Activated CD8-positive, alpha-beta memory T cell treated with anti-CD3 and anti-CD28 coated beads, Interleukin-2, amount 50 U/mL, for 4 hours (primary cell): ENCODE results near the gene REPIN1.

Source experiments
- DNase-seq: peaks from one replicate; pipeline ENCODE4 v3.0.0-alpha.2; 2020

REPIN1 gene

DNA sequence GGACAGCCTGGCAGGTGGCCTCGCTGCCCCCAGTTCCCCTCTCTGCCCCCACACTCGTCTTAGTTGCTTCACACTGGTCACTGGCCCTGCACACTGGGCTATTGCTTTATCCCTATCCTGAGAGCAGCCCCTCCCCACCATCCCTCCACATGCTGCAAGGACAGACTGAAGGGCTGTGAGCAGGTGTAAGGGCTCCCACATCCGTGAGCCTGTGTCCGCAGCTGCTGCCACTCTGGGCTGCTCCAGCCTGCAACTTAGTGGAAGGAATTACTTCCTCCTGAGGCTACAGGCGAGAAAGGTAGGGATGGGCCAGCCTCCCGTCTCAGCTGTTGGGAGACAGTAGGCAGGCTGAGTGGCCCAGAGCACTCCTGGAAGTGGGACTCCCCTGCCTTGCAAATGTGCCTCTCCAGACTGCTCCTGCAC is 31.0 kb upstream of the REPIN1 start:
- DNase-seq, result no peak

GRCh38 chr7:150338166-150338829 is 30.3 kb upstream of the REPIN1 start:
- DNase-seq, result no peak

DNA sequence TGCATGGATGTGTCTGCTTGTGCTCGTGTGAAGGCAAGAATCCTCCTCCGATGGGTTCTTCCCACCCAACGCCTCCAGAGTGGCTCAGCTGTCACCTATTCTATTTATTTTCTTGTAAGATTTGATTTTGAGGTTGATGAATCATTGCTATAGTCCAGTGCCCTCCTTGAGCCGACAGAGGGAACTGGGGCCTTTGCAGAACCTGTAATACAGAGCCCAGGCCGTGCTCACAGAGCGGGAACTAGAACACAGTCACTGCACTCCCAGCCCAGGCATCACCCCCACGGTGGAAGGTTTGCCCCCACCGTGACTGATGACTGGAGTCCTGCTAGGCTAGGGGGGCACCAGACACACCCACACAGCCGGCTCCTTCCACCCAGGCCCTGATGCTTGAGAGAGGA is 29.2 kb upstream of the REPIN1 start:
- no peak for DNase-seq

DNA sequence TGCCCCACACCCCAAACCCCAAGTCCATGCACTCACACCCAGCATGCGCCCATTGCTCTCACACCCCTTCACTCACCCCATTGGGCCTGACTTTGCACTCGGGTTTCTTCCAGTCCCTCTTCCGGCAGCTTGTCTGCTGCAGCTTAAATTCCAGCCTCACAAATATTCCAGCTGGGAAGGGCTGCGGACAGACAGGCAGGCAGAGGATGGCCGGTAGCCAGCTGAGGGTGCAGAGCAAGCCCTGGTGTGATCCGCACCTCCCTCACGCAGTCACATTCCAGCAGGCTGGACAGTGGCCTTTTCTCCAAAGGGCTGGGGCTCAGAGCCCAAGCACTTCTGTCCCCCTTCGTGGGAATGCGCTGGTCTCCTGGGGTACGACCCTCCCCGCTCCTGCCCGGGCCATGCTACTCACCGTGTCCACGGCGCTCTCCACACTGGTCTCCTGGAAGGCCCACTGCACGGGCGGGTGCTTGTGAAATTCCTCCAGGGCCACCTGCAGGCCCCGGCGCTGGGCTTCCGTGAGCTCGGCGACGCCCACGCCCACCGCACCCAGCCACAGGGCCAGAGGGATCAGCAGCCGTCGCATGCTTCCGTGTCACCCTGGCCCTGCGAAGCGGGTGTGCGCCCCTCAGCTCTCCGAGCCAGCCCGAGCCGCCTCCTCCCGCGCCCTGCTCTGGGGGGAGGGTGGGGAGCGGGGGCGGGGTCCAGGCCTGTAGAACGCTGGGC is 28.4 kb upstream of the REPIN1 start:
- no peak for DNase-seq

DNA sequence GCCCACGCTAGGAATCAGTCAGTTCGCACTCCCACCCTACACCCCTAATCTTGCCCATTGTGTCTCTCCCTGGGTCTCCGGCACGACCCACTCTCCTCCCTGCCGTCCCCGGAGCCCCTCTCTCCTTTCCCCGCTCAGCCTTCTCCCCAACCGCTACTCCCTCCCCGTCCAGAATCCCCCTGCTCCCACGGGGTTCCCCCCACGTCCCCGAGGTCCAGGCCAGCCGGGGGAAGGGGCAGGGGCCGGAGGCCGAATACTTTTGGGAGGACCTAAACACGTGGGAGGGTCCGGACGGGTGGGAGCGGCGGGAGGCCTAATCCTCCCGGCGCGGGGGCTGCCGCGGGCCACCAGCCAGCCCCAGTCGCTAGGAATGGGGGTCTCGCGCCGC is 27.8 kb upstream of the REPIN1 start:
- DNase-seq, result no peak

GRCh38 chr7:150341263-150342120 is 27.1 kb upstream of the REPIN1 start, which contains the start of gene RARRES2:
RARRES2 (minus strand) TSS chr7:150341629; CDS start chr7:150340609, 1,020 bp downstream.
- no peak for DNase-seq

DNA sequence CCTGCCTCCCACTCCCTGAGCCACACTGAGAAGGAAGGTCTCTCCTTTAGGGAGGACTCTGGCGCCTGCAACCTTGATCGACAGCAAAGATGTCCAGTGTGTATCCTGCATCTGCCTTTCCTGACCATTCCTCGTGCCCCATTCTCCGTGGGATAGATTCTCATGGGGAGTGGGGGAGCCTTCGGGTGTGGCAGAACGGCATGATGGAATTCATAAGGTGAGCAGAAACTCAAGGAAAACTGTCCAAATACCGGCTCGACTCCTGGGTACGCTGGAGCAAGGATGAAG is 26.6 kb upstream of the REPIN1 start:
- DNase-seq, result no peak

GRCh38 chr7:150343225-150343624 is 25.4 kb upstream of the REPIN1 start:
- DNase-seq, result no peak

DNA sequence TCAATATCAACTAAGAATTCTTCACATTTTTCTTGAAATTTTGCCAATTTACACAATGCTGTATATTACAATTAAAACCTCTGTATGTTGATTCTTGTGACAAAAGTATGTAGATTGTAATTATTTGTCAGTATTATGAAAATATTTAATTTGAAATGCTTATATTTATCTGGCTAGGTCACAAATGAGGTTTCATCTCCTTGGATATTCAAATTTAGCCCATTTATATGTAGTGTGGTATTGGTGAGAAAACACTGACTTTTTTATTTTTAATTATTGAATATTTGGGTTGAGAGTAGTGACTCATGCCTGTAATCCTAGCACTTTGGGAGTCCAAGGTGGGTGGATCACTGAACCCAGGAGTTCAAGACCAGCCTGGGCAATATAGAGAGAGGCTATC is 24.3 kb upstream of the REPIN1 start:
- no peak for DNase-seq

DNA sequence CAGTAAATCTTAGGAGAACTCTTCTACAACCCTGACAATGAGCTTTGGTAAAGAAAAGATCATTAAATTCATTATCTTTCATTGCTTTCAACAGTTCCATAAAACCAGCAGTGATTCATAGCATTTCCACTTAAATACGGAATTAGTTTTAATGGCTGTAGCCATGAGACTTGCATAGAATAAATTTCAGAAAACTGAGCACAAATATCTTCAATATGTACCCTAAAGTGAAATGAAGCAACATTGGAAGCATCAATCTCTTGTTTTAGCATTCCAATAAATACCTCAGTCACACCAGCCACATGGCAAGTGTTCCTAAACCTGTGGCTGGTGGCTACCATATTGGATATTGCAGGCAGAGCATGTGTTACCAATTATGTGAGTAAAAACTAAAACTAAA is 23.6 kb upstream of the REPIN1 start:
- DNase-seq, result no peak

GRCh38 chr7:150346922-150347321 is 21.7 kb upstream of the REPIN1 start:
- no peak for DNase-seq

DNA sequence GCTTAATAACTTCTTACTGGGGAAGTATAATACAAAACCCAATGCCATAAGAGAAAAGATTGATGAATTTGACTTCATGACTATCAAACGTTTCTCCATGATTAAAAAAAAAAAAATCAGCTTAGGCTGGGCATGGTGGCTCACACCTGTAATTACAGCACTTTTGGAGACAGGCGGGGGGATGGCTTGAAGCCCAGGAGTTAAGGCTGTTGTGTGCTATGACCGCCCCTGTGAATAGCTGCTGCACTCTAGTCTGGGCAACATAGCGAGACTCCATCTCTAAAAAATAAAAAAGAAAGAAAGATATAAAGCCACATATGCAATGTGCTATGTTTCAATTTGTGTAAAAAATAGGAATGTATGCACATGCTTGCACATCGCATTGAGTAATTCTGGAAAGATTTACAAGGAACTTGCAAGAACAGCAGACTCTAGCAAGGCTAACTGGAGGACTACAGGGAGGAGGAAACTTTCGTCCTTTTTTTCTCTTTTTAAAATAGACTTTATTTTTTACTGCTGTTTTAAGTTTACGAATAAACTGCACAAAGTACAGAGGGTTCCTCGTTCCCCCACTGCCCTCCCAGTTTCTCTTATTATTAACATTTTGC is 16.9 kb upstream of the REPIN1 start:
- no peak for DNase-seq

- DNase-seq, result no peak
Observed at GRCh38 chr7:150355666-150356059, 13.0 kb upstream of the REPIN1 start.

GRCh38 chr7:150356265-150356897 is 12.2 kb upstream of the REPIN1 start:
- DNase-seq, result no peak

DNA sequence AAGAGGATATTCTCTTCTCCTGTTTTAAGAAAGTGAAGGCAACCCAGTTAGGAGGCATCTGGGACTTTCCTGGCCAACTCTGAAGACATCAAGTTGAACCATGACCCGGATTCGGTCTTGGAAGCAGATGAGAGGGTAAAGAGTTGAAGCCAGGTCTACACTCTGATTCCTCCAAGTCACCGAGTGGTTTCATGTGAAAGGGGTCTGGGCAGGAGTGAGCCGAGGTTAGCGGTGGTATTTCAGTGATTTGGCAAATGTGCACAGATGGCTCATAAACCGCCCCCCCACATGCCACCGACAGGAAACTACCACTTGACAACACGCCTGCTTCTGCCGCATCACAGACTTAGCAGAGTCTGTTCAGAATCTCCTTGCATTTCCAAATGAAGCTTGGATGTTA is 11.4 kb upstream of the REPIN1 start:
- peak; percentile 79 for DNase-seq

DNA sequence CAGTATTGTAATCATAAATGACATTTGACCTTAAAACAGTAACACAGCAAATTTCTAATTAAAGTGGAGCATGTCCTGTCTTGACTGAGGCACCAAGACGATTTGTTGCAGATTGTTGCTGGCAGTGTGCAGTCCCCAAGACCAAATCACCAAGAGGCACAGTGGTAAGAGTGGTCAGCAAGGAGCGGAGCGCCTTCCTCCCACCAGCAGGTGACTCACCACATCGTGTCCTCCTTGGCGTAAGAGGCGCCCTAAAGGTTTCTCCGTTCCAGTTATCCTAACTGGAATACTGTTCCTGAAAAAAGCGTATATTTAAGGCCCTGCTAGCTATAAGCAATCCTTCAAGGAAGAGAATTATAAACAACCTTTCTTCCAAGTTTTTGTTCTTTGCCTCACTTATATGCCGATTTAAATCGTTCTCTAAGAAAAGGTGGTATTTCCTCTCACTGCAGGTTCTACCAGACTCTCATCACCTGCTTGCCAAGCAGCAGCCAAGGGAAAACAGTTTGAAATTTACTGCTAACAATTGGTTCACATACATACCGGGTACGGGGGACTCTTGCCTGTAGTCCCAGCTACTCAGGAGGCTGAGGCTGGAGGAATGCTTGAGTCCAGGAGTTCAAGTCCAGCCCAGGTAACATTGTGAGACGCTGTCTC is 10.7 kb upstream of the REPIN1 start:
- no peak for DNase-seq

DNA sequence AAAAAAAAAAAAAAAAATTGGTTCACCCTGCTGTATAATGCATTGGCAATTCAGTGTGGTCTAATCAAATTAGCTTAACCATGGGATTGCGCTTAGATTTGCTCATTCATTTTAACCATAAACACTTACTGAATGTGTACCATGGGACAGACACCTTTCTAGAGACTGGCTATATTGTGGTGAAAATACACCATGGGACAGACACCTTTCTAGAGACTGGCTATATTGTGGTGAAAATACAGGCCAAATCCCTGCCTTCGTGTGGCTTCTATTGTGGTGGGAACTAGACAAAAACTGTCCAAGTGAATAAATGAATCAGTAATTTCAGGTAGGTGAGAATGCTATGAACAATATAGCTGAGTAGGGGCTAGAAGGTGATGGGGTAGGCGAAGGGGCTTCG is 10.2 kb upstream of the REPIN1 start:
- DNase-seq, result no peak

DNA sequence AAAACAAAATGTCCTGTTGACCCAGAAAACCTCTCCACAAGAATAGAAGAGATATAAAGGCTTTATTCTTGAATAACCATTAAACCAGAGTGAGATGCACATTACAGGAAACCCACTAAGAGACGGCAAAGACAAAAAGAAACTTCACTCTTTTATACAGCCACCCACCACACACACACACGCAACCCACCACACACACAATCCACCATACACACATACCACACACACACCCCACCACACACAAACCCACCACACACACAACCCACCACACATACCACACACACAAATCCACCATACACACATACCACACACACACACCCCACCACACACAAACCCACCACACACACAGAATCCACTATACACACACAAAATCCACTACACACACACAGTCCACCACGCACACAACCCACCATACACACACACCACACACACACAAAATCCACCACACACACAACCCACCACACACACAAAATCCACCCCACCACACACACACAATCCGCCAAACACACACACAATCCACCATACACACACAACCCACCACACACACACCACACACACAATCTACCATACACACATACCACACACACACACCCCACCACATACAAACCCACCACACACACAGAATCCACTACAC is 9.5 kb upstream of the REPIN1 start:
- DNase-seq, result no peak

GRCh38 chr7:150359622-150360362 is 8.8 kb upstream of the REPIN1 start:
- DNase-seq, result no peak

DNA sequence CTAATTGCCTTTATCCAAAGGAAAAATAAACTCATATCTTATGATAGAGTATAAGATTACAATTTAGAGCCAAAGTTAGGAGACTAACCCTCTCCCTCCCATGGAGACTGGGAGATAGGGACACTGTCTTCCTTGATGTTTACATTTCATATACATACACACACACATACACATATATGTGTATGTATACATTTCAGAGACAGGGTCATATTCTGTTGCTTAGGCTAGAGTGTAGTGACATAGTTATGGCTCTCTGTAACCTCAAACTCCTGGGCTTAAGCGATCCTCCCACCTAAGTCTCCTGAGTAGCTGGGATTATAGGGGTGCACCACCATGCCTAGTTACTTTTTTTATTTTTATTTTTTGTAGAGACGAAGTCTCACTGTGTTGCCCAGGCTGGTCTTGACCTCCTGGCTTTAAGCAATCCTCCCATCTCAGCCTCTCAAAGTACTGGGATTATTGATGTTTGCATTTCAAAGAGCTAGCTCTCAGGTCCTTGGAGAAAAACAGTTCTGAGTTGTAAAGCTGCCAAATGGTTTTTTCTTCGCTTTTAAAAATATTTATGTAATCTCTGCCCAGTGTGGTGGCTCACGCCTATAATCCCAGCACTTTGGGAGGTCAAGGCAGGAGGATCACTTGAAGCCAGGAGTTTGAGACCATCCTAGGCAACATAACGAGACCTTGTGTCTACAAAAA is 8.1 kb upstream of the REPIN1 start:
- DNase-seq, result no peak

DNA sequence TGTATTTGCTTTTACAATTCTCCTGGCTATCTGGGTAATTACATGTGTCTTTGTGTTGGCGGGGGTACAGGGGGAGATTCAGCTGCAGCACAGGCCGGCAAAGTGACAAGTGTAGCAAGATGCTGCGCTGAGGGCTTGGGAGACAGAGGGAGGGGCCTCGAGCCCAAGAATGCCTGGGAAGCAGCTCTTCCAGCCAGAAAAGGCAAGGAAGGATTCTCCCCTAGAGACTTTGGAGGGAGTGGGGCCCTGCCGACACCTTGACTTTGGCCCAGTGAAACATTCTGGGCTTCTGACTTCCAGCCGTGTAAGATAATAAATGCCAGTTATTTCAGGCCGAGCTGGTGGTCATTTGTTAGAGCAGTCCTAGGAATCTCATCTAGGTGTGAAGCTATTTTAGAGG is 7.2 kb upstream of the REPIN1 start:
- no peak for DNase-seq
